Gastroesophageal sphincter (tissue), 4 donors: Measurements from ENCODE around the gene ADCY9. TPM values are rescaled to one million over a fixed set of nuclear protein-coding genes. Genes with fewer than 3 reads are reported as not detected.

Source experiments
- ATAC-seq: fragments of 150-250 bp; one replicate; pipeline ENCODE4 v1.9.1; 2016; ENCODE audit warnings: mild to moderate bottlenecking, moderate library complexity
- H3K27ac ChIP-seq, 4 donors: fragments of 200-600 bp; sonication (generic) in 3 of 4; 1 replicate in 3 of 4; 2 replicates in 1 of 4; pipeline ENCODE4 v1.5.1; 2016 to 2019
- H3K27me3 ChIP-seq: fragments of 200-600 bp; sonication (generic); one replicate; pipeline ENCODE4 v1.5.1; 2019
- H3K36me3 ChIP-seq, 2 donors: fragments of 200-600 bp; sonication (generic); one replicate each; pipeline ENCODE4 v1.5.1; 2019; ENCODE audit warnings: control low read depth in 1 of 2
- H3K4me1 ChIP-seq, 3 donors: fragments of 200-600 bp; sonication (generic); 1 replicate in 2 of 3; 2 replicates in 1 of 3; pipeline ENCODE4 v1.5.1; 2016 to 2019; ENCODE audit warnings: control low read depth in 2 of 3
- H3K4me3 ChIP-seq, 2 donors: fragments of 200-600 bp; sonication (generic); one replicate each; pipeline ENCODE4 v1.5.1; 2019; ENCODE audit warnings: mild to moderate bottlenecking in 1 of 2, moderate library complexity in 1 of 2
- H3K9me3 ChIP-seq, 3 donors: fragments of 200-600 bp; sonication (generic); one replicate each; pipeline ENCODE4 v1.5.1; 2017 to 2019; ENCODE audit warnings: control low read depth in 2 of 3
- CTCF ChIP-seq, 4 experiments: fragments of 200-600 bp in 2 of 4; fragments of 450-650 bp in 2 of 4; sonication (generic) in 1 of 4; IDR thresholded peaks; one replicate each; pipeline ENCODE4 v1.5.1; 2017 to 2019; ENCODE audit warnings: antibody characterized with exemption in 4 of 4, mild to moderate bottlenecking in 2 of 4, moderate library complexity in 2 of 4
- EP300 ChIP-seq: sonication (generic); formaldehyde crosslinking; IDR thresholded peaks from one replicate; pipeline ENCODE4 v1.6.1; 2017; ENCODE audit warnings: antibody characterized with exemption, mild to moderate bottlenecking
- POLR2A ChIP-seq, 2 donors: fragments of 450-650 bp; IDR thresholded peaks; one replicate each; pipeline ENCODE4 v1.6.1; 2017; ENCODE audit warnings: antibody characterized with exemption in 2 of 2, mild to moderate bottlenecking in 2 of 2, moderate library complexity in 1 of 2
- POLR2AphosphoS5 ChIP-seq: sonication (generic); formaldehyde crosslinking; IDR thresholded peaks from one replicate; pipeline ENCODE4 v1.6.1; 2017; ENCODE audit warnings: antibody characterized with exemption
- WGBS, 2 donors: methylation state at CpG; one replicate each; pipeline ENCODE4 v1.1.5; 2018; ENCODE audit warnings: low coverage in 1 of 2; 5-methylcytosine and 5-hydroxymethylcytosine counted together
- total RNA-seq, 4 donors: library from RNA; depleted of rRNA; stranded (reverse); fragments of >200 nt; gene quantifications; one replicate each; pipeline ENCODE4 v1.1.0, GENCODE V29; 2016

Gene ADCY9
- total RNA-seq, 4 donors from 2014 or later: 33.0 to 83.5 (median 43.4) TPM

GRCh38 chr16:4105848-4106247, 10.4 kb downstream of the ADCY9 start:
- no peak for TF ChIP-seq POLR2AphosphoS5
- no peak for TF ChIP-seq EP300
- TF ChIP-seq POLR2A (IDR thresholded peaks at IDR 0.05): no peak
- no peak for TF ChIP-seq CTCF (IDR thresholded peaks at IDR 0.05)
- Histone ChIP-seq H3K4me1 (peaks cover 0 to 29% (median 5%) of the 10 kb centered on the region in 3 donors), H3K4me3 (no peak overlapping the region), H3K36me3 (peaks cover 0 to 10% of the 10 kb centered on the region in 2 donors), H3K27me3 (no peaks in the 10 kb centered on the region), H3K27ac (no peak overlapping the region), H3K9me3 (no peaks in the 10 kb centered on the region)
- no peak for ATAC-seq
- 88% methylated on average over 3 to 4 of the region's 5 CpGs for WGBS, 2 donors

- no peak for ATAC-seq
- Histone ChIP-seq H3K27ac (no peak overlapping the region), H3K4me1 (peaks cover 0 to 19% (median 0%) of the 10 kb centered on the region in 3 donors), H3K4me3 (no peak overlapping the region), H3K36me3 (peaks cover 0 to 10% of the 10 kb centered on the region in 2 donors), H3K27me3 (no peaks in the 10 kb centered on the region), H3K9me3 (no peaks in the 10 kb centered on the region)
- 84 to 90% methylated on average over 11 to 15 of the region's 15 CpGs for WGBS, 2 donors
- TF ChIP-seq EP300 (no peak), POLR2A (IDR thresholded peaks at IDR 0.05) (no peak), CTCF (IDR thresholded peaks at IDR 0.05) (no peak), POLR2AphosphoS5 (no peak)
These were observed 12.5 kb downstream of the ADCY9 start for GRCh38 chr16:4103745-4104144.

GRCh38 chr16:4101421-4102219, 14.6 kb downstream of the ADCY9 start:
- H3K27ac ChIP-seq: no peak overlapping the region

GRCh38 chr16:4098501-4098900, 17.7 kb downstream of the ADCY9 start:
- Histone ChIP-seq H3K27me3 (no peaks in the 10 kb centered on the region), H3K4me3 (no peak overlapping the region), H3K4me1 (peaks cover 0 to 70% (median 15%) of the 10 kb centered on the region in 3 donors), H3K36me3 (peaks cover 0 to 6% of the 10 kb centered on the region in 2 donors), H3K9me3 (no peaks in the 10 kb centered on the region), H3K27ac (no peak overlapping the region)
- WGBS, 2 donors: 73 to 86% methylated on average over 3 to 4 of the region's 4 CpGs
- no peak for TF ChIP-seq EP300
- no peak for TF ChIP-seq CTCF (IDR thresholded peaks at IDR 0.05)
- TF ChIP-seq POLR2AphosphoS5: no peak
- no peak for TF ChIP-seq POLR2A (IDR thresholded peaks at IDR 0.05)
- ATAC-seq: no peak

More at GRCh38 chr16:4101421-4102219, 14.6 kb downstream of the ADCY9 start:
- WGBS, 2 donors: 59 to 81% methylated on average over 13 to 17 of the region's 20 CpGs
- no peaks in the 10 kb centered on the region for H3K9me3 ChIP-seq
- H3K27me3 ChIP-seq: no peaks in the 10 kb centered on the region
- no peak for TF ChIP-seq EP300
- TF ChIP-seq POLR2AphosphoS5: peak; percentile 27
- no peak for TF ChIP-seq CTCF (IDR thresholded peaks at IDR 0.05)
- TF ChIP-seq POLR2A (IDR thresholded peaks at IDR 0.05): no peak
- peaks cover 0 to 10% of the 10 kb centered on the region in 2 donors for H3K36me3 ChIP-seq
- H3K4me1 ChIP-seq: peaks cover 0 to 38% (median 6%) of the 10 kb centered on the region in 3 donors
- peak; percentile 39 for ATAC-seq
- H3K4me3 ChIP-seq: no peak overlapping the region

GRCh38 chr16:4097826-4098240, 18.4 kb downstream of the ADCY9 start:
- H3K4me1 ChIP-seq: peaks cover 0 to 75% (median 15%) of the 10 kb centered on the region in 3 donors
- ATAC-seq: no peak

More at GRCh38 chr16:4097826-4098240, 18.4 kb downstream of the ADCY9 start:
- TF ChIP-seq CTCF (IDR thresholded peaks at IDR 0.05): no peak
- no peak for TF ChIP-seq POLR2A (IDR thresholded peaks at IDR 0.05)
- no peak for TF ChIP-seq EP300
- TF ChIP-seq POLR2AphosphoS5: no peak
- H3K4me3 ChIP-seq: no peak overlapping the region
- H3K27me3 ChIP-seq: no peaks in the 10 kb centered on the region
- H3K36me3 ChIP-seq: no peaks in the 10 kb centered on the region
- 55 to 68% methylated on average over 3 to 4 of the region's 4 CpGs for WGBS, 2 donors
- no peak overlapping the region for H3K27ac ChIP-seq
- no peaks in the 10 kb centered on the region for H3K9me3 ChIP-seq
